PC-3 (cell line): ENCODE results near the gene CDH12.

Source experiments
- EZH2 ChIP-seq: fragments of 300-600 bp; sonication (generic); IDR thresholded peaks from one replicate; pipeline ENCODE4 v1.6.1; 2017; ENCODE audit warnings: antibody characterized with exemption, mild to moderate bottlenecking, low read length; ENCODE audit not compliant: unreplicated experiment
- TF ChIP-seq, protein P1 (sequence below): fragments of 300-600 bp; sonication (generic); conservative IDR thresholded peaks from 2 replicates; pipeline ENCODE4 v1.5.1; 2017; ENCODE audit warnings: antibody characterized with exemption, low read depth, mild to moderate bottlenecking, low read length

DNA sequence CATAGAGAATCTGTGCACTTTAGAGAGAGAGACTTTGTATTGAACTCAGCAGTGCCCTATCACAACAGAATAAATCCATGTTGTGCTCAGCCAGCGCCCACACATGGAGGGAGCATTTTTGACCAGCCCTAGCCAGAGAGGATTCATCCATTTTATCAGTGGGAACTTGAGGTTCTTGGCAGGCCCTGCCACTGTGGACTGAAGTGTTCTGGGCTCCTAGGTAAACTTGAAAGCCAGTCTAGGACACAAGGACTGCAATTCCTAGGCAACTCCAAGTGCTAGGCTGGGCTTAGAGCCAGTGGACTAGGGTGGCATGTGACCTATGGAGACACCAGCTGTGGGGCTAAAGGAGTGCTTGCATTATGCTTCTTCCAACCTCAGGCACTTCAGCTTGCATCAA, 523.5 kb downstream of the CDH12 start:
- TF ChIP-seq, protein P1, sequence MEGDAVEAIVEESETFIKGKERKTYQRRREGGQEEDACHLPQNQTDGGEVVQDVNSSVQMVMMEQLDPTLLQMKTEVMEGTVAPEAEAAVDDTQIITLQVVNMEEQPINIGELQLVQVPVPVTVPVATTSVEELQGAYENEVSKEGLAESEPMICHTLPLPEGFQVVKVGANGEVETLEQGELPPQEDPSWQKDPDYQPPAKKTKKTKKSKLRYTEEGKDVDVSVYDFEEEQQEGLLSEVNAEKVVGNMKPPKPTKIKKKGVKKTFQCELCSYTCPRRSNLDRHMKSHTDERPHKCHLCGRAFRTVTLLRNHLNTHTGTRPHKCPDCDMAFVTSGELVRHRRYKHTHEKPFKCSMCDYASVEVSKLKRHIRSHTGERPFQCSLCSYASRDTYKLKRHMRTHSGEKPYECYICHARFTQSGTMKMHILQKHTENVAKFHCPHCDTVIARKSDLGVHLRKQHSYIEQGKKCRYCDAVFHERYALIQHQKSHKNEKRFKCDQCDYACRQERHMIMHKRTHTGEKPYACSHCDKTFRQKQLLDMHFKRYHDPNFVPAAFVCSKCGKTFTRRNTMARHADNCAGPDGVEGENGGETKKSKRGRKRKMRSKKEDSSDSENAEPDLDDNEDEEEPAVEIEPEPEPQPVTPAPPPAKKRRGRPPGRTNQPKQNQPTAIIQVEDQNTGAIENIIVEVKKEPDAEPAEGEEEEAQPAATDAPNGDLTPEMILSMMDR, result no peak
- no peak for TF ChIP-seq EZH2
